Measurements from ENCODE around the gene YWHAQ.
A peak's percentile ranks its signal among the peaks of the same experiment; 100 is the strongest.
"Not testable (repeated sequence)": the region's sequence is repeated elsewhere in the genome, so short reads cannot be mapped to it uniquely, and the experiment has no call there.

Gene YWHAQ

DNA sequence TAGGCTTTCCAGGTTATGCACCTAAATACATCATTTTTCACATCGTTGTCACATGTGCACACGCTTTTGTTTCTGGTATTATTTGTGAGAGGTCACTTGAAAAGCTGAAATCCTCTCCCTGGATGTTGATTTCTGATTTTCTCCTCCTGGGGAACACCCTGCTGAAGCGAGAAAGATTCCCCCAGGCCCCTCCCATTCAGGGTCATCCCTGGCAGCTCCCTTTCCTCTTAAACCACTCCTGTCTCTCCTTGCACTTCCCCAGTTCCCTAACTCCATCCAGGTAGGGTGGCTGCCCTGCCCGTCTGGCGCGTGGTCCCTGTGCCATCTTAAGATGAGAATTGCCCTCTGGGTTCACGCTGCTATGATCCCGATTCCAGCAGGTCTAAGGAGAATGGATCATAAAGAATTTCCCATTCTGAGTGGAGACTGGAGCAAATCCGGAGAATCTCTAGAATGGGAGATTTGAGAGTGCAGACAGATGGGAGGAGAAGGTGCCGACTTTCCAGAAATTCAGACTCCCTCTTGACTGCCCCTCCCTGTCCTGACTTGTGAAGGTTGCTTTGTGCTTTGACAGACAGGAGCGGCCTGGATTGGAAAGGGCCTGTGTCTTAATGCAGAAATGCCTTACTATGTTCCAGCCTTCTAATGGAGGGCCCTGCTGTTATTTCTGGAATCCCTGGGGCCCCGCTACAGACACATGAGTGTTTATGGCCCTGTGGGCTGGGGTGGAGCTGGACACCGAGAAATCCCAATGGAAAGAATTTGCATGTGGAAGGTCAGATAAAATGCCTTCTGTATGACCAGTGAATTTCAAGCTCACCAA is 1.3 kb upstream of the YWHAQ start:
- DNase-seq (ENCODE audit: low read depth) = no peak

DNA sequence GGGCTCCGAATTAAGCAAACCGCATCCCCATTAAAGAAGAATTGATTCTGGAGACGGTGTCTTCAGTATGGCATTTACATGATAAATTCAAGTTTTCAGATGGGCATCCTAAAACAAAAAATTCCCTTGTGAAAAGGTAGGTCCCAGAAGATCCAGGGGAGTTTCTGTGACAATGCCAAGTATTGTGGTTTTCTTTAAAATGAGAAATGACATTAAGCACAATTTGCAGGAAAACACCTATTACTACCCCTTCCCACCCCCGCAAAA is 689 bp upstream of the YWHAQ start:
- DNase-seq (ENCODE audit: low read depth) = no peak

DNA sequence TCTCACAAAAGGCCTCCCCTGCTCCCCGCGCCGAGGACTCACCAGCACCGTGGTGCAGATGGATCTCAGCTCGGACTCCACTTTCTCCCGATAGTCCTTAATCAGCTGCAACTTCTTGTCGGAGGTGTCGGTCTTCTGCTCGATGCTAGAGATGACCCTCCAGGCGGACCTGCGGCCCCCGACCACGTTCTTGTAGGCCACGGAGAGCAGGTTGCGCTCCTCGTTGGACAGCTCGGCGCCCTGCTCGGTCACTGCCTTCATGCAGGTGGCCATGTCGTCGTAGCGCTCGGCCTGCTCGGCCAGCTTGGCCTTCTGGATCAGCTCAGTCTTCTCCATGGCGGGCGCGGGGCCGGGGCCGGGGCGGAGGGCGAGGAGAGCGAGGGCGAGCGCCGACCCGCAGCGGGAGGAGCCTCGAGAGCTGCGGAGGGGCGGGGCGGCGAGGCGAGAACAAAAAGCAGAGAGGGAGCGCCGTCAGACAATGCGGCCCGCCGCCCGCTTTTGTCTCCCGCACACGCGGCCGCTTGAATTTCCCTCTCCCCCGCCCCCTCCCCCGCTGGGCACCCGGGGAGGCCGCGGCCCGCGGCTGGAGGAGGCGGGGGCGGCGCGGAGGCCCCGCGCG is 571 bp downstream of the YWHAQ start:
- peak; percentile 57 for DNase-seq (ENCODE audit: low read depth)

DNA sequence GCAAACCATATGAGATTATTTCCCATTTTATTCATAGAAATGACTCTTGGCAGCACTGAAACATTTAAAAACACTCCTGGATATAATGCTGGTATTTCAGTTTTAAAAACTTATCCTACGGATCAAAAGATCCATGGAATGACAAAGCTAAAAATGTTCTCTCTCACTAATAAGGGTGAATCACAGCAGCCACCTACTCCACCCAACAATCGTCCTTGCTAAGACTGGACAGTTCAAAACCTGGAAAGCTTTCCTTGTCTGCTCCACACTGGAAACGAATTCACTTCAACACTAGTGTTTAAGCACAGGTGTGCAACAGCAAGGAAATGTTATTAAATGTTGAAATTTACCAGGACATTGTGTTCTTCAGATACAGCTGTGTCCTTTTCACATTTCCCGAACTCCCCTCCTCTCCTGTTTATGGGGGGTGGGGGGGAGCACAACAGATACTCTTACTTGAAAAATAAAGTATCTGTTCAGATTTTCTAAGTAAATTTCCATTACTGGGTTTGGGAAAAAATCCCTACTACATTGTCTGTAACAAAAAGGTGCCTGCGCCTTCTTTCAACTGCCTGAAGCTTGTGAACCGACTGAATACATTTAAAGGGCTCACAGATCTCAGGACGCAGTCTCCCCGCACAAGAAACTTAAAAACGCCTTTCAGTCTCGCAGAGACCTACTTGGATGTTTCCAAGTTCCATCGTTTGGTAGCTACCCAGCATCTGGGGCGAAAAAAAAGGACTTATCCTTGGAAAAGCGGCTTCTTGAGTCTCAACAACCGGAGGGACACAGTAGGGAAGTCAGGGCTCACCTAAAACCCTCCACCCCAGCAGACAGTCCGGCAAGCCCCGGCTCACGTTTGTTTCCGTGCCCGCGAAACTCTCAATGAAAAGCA is 1.3 kb downstream of the YWHAQ start:
- no peak for DNase-seq (ENCODE audit: low read depth)

DNA sequence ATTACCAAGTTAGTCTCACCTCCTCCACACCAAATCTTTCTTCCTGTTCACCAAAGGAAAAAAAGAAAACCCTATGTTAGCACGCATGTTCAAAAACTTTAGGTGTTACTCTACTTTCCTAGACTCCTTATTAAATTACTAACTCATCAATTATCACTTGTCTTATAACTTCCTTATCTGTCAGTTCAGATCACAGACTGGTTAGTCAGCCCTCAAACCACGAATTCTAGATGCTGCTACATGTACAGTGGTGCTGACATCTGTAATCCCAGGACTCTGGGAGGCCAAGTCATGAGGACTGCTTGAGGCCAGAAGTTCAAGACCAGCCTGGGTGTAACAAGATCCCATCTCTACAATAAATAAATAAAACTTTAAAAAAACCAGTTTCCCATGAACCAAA is 3.5 kb downstream of the YWHAQ start:
- no peak for DNase-seq (ENCODE audit: low read depth)

DNA sequence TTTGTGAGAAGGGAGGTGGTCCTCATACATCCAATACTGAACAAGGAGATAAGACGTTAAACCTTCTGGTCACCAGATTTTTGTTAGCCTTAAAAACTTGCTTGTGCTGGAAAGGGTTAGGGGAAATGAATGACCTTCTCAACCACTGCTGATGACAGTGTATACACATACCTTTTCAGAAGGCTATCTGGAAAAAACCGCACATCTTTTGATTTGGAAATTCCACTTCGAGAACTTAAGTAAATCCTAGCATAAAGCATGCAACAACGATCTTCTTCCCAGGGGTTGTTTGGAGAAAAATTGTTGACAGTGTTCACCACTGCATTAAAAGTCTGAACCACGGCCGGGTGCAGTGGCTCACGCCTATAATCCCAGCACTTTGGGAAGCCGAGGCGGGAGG is 7.6 kb downstream of the YWHAQ start:
- DNase-seq (ENCODE audit: low read depth) = no peak

DNA sequence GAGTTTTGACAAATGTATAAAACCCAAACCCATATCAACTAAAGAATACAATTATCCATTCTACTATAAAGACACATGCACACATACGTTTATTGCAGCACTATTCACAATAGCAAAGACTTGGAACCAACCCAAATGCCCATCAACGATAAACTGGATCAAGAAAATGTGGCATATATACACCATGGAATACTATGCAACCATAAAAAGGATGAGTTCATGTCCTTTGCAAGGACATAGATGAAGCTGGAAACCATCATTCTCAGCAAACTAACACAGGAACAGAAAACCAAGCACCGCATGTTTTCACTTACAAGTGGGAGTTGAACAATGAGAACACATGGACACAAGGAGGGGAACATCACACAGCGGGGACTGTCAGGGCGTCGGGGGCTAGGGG is 9.1 kb downstream of the YWHAQ start:
- not testable (repeated sequence) for DNase-seq (ENCODE audit: low read depth)

DNA sequence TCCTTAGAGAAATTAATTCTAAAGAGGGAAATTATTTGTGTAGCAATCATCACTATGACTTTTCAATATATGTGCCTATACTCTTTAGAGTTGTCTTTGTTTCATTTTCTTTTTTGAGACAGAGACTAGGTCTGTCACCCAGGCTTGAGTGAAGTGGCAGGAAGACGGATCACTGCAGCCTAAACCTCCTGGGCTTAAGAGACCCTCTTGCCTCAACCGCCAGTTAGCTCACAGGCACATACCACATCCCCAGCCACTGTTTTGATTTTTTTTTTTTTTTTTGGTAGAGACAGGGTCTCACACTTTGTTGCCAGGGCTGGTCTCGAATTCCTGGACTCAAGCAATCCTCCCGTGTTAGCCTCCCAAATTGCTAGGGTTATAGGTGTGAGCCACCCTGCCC is 12.4 kb downstream of the YWHAQ start:
- DNase-seq (ENCODE audit: low read depth) = no peak

DNA sequence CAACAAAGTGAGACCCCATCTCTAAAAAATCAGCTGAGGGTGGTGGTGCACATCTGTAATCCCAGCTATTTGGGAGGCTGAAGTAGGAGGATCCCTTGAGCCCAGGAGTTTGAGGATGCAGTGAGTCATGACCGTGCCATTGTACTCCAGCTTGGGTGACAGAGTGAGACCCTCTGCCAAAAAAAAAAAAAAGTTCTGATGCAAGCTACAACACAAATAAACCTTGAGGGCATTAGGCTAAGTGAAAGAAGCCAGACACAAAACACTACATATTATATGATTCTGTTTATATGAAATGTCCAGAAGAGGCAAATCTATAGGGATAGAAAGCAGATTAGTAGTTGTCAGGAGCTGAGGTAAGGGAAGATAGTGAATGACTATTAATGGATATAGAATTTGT is 13.0 kb downstream of the YWHAQ start:
- no peak for DNase-seq (ENCODE audit: low read depth)

DNA sequence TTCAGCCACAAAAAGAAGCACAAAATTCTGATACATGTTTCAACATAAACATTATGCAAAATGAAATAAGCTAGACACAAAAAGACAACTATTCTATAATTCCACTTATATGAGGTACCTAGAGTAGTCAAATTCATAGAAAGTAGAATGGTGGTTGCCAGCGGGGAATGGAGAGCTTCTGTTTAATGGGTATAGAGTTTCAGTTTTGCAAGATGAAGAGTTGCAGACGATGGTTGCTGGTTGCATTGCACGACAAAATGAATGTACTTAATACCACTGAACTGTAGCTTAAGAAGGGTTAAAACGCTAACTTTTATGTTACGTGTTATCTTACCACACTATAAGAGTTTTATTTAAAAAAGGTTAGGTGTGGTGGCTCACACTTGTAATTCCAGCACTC is 13.5 kb downstream of the YWHAQ start:
- no peak for DNase-seq (ENCODE audit: low read depth)

DNA sequence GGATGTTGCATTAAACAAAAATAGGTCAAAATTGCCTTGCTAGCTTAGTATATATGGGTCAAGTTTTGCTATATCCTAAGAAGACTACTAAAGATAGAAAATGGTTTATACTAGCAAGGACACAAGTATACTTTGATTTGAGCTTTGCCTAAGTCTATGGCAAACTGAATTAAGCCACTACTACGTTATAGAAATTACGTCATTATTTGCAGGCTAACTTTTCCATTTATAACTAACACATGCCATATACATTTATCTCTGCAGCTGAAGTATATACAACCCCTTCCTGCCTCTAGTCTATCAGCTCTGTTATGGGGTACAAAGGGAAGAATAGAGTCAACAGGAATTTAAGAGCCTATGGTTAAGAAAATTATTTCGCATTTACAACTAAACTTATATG is 16.2 kb downstream of the YWHAQ start:
- DNase-seq (ENCODE audit: low read depth) = no peak

DNA sequence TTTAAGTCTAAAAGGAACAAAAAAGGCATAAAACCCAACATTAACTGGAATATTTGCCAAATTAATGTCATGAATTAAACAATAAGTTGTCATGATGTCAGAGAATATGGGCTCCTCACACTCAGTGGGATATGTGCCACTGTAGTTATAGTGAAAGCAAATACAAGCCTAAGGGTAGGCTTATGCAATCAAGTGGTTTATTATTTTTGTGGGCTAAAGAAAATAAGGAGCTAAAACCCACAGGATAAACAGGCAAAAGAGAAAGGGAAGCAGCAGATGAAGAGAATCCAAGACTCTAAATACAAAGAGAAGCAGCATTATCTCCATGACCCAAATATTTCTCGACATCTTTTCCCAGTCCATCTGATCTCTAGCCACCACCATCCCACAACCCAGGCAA is 17.5 kb downstream of the YWHAQ start:
- DNase-seq (ENCODE audit: low read depth) = no peak

DNA sequence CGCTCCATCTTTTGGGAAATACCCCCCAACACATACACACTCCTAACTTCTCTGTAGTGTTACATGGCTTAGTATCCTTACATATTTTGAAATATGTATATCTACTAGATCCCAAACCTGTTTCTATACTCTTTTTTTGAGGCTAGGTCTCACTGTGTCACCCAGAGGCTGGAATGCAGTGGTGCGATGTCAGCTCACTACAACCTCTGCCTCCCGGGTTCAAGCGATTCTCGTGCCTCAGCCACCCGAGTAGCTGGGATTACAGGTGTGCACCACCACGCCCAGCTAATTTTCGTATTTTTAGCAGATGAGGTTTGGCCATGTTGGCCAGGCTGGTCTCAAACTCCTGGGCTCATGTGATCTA is 19.3 kb downstream of the YWHAQ start:
- DNase-seq (ENCODE audit: low read depth) = not testable (repeated sequence)

DNA sequence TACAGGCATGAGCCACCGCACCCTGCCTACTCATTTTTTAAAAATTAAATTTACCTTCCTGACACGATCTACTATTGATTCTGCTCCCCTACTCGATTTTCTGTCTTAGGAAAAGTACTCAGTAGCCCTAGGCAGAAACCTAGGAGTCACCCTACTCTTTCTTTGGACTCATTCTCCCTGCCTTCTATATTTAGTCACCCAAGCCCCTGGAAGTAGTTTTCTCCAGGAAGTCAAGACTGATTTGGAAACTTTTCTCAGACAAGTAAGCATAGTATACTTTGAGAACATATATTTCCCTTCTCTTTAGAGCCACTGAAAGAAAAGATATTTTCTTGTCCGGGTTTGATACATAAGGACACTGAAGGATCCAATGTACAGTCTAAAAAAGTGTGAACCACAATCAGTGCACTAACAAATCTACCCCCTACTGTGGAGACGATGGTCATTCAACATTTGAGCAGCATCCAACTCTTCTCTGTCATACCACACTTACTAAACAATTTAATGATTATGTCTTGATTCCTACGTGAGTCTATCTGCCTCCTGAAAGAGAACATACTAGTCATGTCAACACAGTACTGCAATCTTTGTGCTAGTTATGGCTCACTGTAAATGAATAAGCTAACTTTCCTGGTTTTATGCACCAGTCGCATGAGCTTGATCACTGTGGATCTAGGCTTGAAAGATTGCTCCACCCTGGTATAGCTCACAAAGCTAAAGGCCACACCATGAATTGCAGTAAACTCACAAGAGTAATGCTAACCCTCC is 19.8 kb downstream of the YWHAQ start:
- no peak for DNase-seq (ENCODE audit: low read depth)

DNA sequence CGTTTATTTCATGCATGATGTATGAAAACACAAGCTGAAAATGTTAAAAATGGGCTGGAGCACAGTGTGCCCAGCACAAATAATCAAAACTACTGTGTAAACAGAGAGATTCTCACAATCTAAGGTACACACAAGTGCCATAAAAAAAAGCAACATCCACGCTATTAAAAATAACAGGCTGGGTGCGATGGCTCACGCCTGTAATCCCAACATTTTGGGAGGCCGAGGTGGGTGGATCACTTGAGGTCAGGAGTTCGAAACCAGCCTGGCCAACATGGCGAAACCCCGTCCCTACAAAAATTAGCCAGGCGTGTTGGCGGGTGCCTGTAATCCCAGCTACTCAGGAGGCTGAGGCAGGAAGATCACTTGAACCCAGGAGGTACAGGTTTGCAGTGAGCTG is 22.3 kb downstream of the YWHAQ start:
- DNase-seq (ENCODE audit: low read depth) = not testable (repeated sequence)

DNA sequence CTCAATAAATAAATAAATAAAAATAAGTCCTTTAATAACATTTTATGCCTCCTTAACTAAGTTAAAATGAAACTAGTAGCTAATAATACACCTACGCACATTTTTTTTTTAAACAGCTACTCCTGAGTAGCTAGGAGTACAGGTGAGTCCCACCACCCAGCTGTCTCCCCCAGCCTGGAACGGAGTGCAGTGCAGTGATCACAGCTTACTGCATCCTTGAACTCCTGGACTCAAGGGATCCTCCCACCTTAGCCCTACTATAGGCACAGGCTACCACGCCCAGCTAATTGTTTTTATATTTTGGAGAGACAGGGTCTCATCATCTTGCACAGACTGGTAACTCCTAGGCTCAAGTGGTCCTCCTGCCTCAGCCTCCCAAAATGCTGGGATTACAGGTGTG is 28.4 kb downstream of the YWHAQ start:
- no peak for DNase-seq (ENCODE audit: low read depth)

DNA sequence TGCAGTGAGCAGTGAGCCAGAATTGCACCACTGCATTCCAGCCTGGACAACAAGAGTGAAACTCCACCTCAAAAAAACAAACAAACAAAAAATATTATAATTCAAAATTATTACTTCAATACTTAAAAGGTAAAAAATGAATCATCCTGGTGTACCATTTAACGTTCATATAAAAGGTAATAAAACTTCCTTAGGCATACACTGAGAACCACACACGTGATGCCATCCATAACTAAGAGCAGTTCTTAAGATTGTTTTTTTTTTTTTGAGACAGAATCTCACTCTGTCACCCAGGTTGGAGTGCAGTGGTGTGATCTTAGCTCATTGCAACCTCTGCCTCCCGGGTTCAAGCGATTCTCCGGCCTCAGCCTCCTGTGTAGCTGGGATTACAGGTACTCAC is 29.4 kb downstream of the YWHAQ start:
- DNase-seq (ENCODE audit: low read depth) = no peak

DNA sequence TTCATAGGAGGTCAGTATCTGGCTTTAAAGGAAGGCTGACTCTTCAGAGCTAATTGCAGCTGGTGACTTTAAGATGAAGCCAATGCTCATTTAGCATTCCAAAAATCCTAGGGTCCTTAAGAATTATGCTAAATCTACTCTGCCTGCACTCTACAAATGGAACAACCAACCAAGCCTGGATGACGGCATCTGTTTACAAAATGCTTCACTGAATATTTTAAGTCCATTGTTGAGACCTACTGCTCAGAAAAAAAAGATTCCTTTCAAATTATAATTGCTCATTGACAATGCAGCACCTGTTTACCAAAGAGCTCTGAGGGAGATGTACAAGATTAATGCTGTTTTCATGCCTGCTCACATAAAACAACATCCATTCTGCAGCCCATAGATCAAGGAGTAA is 31.4 kb downstream of the YWHAQ start:
- DNase-seq (ENCODE audit: low read depth) = no peak

DNA sequence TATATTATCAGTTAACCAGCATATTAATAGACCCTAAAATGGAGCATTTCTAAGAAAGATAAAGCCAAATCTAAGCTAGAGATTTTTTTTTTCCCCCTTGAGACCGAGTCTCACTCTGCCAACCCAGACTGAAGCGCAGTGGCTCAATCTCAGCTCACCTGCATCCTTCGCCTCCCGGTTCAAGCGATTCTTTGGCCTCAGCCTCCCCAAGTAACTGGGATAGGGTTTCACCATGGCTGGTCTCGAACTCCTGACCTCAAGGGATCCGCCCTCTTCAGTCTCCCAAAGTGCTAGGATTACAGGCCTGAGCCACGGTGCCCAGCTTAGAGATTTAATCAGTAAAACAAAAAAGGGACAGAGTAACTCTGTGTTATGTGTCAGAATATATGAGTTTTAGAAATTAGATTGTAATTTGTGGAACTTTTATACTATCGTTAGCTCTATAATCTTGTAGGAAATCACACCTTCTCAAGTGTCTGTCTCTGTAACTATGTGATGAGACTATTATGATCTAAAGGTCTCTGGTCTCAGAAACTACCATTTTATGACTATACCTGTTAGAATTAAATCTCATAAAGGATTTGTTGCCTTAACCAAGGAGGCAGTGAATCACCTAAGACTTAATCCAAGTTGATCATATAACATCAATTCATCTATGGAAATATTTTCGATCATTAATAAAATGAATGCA is 34.0 kb downstream of the YWHAQ start:
- no peak for DNase-seq (ENCODE audit: low read depth)

DNA sequence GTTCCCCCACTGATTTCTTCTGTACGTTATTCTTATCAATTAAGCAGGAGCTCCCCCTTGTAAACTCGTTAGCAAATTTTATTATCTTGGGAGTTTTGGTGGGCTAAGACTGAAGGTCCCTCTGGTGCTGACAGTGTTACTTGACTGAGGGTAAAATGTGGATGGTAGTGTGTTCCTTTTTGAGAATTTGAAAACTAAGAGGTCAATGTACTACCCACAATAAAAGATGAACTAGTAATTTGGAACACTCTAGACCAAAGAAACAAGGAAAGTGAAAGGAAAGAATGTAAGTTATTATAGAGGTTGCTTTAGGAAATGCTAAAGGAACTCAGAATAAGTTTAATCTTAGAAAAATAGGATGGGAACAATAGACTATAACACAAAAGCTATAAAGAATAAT is 35.1 kb downstream of the YWHAQ start:
- DNase-seq (ENCODE audit: low read depth) = no peak

DNA sequence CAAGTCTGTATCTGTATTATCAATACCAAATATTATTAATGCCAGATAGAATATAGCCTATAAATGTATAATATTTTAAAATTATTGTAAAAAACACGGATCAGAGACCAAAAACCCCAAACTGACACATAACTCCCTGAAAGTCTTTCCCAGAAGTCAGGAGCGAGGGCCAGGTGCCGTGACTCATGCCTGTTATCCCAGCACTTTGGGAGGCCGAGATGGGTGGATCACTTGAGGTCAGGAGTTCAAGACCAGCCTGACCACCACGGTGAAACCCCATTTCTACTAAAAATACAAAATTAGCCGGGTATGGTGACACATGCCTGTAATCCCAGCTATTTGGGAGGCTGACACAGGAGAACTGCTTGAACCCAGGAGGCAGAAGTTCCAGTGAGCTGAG is 35.5 kb downstream of the YWHAQ start:
- not testable (repeated sequence) for DNase-seq (ENCODE audit: low read depth)
